Activated CD8-positive, alpha-beta T cell treated with anti-CD3 and anti-CD28 coated beads for 36 hours (primary cell): Measurements from ENCODE around the gene EMC6. TPM values are rescaled to one million over a fixed set of nuclear protein-coding genes. Genes with fewer than 3 reads are reported as not detected.

Source experiments
- ATAC-seq: fragments of 200-7000 bp; cut with Tn5 transposase; one replicate; pipeline ENCODE4 v1.10.0; 2021; ENCODE audit warnings: mild to moderate bottlenecking, moderate library complexity
- CTCF ChIA-PET: fragments of 350-600 bp; sonication (Branson Sonifier 250); formaldehyde crosslinking; loops from one replicate; lab custom pipeline; 2021; ENCODE audit warnings: antibody characterized with exemption; lab: Charles Lee
- POLR2A ChIA-PET: fragments of 350-600 bp; sonication (Branson Sonifier 250); formaldehyde crosslinking; loops from one replicate; lab custom pipeline; 2021; ENCODE audit warnings: antibody characterized with exemption; lab: Charles Lee
- DNase-seq: peaks from one replicate; pipeline ENCODE4 v3.0.0-alpha.2; 2020
- H3K27ac Mint-ChIP-seq: one replicate; pipeline ENCODE4 v1.8.0; 2021; ENCODE audit warnings: mild to moderate bottlenecking, mixed read lengths
- H3K27me3 Mint-ChIP-seq: one replicate; pipeline ENCODE4 v1.8.0; 2021; ENCODE audit warnings: mixed read lengths
- H3K36me3 Mint-ChIP-seq: one replicate; pipeline ENCODE4 v1.8.0; 2021; ENCODE audit warnings: low read depth, mixed read lengths
- H3K4me1 Mint-ChIP-seq: one replicate; pipeline ENCODE4 v1.8.0; 2021; ENCODE audit warnings: low read depth, mixed read lengths
- H3K4me3 Mint-ChIP-seq: one replicate; pipeline ENCODE4 v1.8.0; 2021; ENCODE audit warnings: mild to moderate bottlenecking, moderate library complexity, mixed read lengths
- H3K9me3 Mint-ChIP-seq: one replicate; pipeline ENCODE4 v1.8.0; 2021; ENCODE audit warnings: mixed read lengths
- intact Hi-C: fragments of 100-400 bp; cut with micrococcal nuclease; formaldehyde crosslinking; loops from one replicate; pipeline ENCODE4 v1.10.0; 2022
- total RNA-seq, 2 experiments: library from RNA; stranded (reverse); gene quantifications; one replicate each; pipeline ENCODE4 v1.2.3, GENCODE V29; 2021
- TF ChIP-seq, protein P1 (sequence below): fragments of 200-600 bp; IDR thresholded peaks from one replicate; pipeline ENCODE4 v1.8.0; 2022; ENCODE audit warnings: antibody characterized with exemption, mild to moderate bottlenecking

EMC6 gene
- total RNA-seq, 2 experiments from 2014 or later: 50.8 to 58.7 TPM

DNA sequence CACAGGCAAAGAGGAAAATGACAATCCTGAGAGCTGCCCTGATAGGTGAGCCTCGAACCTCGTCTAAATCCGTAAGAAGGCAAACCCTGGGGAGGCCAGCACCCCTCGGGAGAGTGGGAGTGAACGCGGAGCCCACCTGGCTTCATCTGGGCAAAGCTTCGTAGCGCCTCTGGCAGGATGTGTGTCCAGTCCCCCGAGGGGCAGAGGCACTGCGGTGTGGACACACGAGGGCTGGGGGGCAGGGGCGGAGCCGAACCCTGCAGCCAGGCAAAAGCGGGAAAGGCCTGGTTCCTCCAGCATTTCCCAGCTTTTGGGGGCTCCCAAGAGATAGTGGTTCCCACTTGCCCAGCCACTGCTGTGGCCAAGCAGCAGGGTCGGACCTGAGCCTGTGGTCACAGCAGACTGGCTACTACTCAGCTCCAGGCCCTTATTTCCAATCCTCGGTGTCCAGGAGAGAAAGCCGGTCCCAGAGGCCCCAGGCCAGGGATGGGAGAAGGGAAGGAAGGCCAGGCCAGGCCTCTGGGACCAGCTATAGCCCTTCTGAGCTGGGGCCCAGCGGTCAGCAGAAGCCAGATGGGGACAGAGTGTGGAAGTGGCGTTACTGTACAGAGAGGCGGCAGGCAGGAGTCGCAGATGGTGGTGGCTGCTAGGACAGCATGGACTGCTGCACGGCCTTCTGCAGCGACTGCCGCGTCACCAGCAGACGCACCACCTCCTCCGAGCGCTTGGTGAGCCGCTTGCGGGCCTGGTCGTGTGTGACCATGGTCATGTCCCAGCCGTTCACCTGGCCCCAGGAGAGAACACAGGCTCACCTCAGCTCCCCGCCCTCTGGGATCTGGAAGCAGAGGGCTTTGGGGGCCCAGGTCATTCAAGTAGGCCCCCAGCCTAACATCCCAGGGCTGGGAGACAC, 5.3 kb upstream of the EMC6 start:
- intact Hi-C loops: no loop called here
- POLR2A ChIA-PET: interaction anchor here (0.6 kb wide), 1 partner anchor 520 kb away, joined by 3 read pairs; no protein-coding TSS in a partner anchor
- H3K27ac Mint-ChIP-seq: no peak overlapping the region
- ATAC-seq (no peak), DNase-seq (no peak)
- CTCF ChIA-PET: interaction anchor here (0.6 to 2.0 kb wide), 2 partner anchors 15 to 275 kb away, joined by 3 to 5 read pairs; no protein-coding TSS in a partner anchor
- no peaks in the 10 kb centered on the region for H3K36me3 Mint-ChIP-seq
- TF ChIP-seq, protein P1, sequence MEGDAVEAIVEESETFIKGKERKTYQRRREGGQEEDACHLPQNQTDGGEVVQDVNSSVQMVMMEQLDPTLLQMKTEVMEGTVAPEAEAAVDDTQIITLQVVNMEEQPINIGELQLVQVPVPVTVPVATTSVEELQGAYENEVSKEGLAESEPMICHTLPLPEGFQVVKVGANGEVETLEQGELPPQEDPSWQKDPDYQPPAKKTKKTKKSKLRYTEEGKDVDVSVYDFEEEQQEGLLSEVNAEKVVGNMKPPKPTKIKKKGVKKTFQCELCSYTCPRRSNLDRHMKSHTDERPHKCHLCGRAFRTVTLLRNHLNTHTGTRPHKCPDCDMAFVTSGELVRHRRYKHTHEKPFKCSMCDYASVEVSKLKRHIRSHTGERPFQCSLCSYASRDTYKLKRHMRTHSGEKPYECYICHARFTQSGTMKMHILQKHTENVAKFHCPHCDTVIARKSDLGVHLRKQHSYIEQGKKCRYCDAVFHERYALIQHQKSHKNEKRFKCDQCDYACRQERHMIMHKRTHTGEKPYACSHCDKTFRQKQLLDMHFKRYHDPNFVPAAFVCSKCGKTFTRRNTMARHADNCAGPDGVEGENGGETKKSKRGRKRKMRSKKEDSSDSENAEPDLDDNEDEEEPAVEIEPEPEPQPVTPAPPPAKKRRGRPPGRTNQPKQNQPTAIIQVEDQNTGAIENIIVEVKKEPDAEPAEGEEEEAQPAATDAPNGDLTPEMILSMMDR: no peak
- H3K4me1 Mint-ChIP-seq: peaks cover 6% of the 10 kb centered on the region
- no peak overlapping the region for H3K4me3 Mint-ChIP-seq
- H3K9me3 Mint-ChIP-seq: no peaks in the 10 kb centered on the region
- H3K27me3 Mint-ChIP-seq: no peaks in the 10 kb centered on the region

DNA sequence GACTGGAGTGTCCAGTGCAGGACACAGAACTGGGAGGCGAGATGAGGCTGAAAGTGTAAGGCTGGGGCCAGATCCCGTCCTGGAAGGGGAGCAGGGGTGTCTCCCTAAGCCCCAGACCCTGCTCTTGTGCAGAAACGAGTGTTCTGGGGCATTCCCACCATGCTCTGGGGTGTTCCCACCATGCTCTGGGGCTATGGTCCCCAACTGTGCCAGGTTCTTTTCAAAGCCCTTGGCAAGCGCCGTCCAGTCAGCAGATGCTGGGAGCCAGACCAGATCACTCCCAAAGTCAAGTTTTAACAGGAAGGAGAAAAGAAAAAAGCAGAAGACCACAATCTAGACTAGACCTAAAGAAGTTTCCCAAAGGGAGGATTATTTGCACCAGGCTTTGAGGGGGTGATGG, 2.8 kb upstream of the EMC6 start:
- DNase-seq: no peak
- intact Hi-C loops: no loop called here
- POLR2A ChIA-PET: no interaction called here
- CTCF ChIA-PET: no interaction called here
- Mint-ChIP-seq H3K9me3 (no peaks in the 10 kb centered on the region), H3K4me3 (no peak overlapping the region), H3K4me1 (peaks cover 14% of the 10 kb centered on the region), H3K36me3 (peaks cover 9% of the 10 kb centered on the region), H3K27me3 (no peaks in the 10 kb centered on the region), H3K27ac (no peak overlapping the region)
- no peak for ATAC-seq
- TF ChIP-seq, protein P1: no peak

DNA sequence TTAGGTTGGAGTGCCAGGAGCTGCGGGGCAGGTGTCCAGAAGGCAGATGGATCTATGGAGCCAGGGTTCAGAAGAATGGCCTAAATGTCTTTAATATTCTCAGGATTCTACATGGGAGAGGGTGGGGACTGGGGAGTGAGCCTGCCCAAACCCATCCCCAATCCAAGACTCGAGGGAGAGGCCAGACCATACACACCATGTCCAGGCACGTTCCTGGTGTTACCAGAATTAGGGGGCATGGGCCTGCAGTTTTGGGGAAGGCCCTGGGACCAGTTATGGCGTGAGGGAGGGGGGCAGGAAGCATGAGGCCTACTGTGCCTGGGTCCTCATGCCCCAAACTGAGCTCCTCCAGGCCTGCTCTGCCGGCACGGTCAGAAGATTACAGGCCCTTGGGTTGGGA, 2.1 kb upstream of the EMC6 start:
- Mint-ChIP-seq H3K36me3 (peaks cover 9% of the 10 kb centered on the region), H3K9me3 (no peaks in the 10 kb centered on the region), H3K4me3 (no peak overlapping the region), H3K27me3 (no peaks in the 10 kb centered on the region), H3K27ac (no peak overlapping the region), H3K4me1 (peaks cover 14% of the 10 kb centered on the region)
- POLR2A ChIA-PET: interaction anchor here (0.6 to 1.9 kb wide), 6 partner anchors 9 to 57 kb away, joined by 3 to 10 read pairs (median 4); partner anchors contain the start of genes CTNS and TRPV1
- DNase-seq (no peak), ATAC-seq (no peak)
- CTCF ChIA-PET: interaction anchor here (1.0 kb wide), 1 partner anchor 162 kb away, joined by 4 read pairs; no protein-coding TSS in a partner anchor
- intact Hi-C loops: no loop called here
- TF ChIP-seq, protein P1: no peak

DNA sequence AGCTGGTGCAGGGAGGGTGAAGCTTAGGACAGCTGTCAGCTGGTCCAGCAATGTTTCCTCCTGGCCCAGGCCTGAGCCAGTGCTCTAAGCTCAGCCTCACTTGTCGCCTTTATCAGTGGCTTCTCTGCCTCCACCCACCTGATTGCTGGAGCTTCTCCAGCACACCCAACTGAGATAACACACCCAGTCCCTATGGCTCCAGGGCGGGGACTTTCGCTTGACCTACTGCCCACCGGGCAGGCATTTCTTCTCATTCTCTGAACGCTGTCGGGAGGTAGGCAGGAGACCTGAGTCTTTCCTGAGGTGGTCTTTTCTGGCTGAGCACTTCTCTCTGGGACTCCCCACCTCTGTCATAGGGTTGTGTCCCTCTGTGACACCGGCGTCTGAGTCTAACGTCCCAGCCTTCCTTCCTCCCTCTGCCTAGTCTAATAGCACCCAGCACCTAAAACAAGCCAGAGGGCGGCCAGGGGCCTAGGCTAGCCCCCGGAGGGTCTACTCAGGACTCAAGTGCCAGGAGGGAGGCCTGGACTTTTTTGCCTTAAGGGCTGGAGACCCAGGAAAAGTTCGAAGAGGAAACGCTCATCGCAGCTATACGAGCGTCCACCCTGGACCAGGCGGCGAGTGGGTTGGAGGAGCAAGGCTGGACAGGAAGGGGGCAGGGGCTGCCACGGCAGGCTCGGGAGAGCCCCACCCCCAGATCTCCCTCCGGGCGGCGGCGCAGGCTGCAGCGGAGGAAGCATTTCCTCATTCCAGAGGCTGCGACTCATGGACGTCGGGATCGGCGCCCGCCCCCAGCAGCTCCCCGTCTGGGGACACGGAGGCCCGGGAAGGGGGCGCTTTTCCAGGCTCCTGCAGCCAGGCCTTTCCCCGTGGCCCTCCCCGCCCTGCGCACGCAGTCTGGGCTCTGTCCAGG, 990 bp upstream of the EMC6 start:
- H3K9me3 Mint-ChIP-seq: no peaks in the 10 kb centered on the region
- intact Hi-C loops: no loop called here
- peak overlapping the region; percentile 98 for H3K4me3 Mint-ChIP-seq
- TF ChIP-seq, protein P1: no peak
- H3K27ac Mint-ChIP-seq: no peak overlapping the region
- ChIA-PET POLR2A (interaction anchor here (0.9 to 1.9 kb wide), 5 partner anchors 8 to 44 kb away, joined by 3 to 10 read pairs (median 4); no protein-coding TSS in a partner anchor), CTCF (interaction anchor here (1.0 to 1.3 kb wide), 3 partner anchors 39 to 619 kb away, joined by 3 to 4 read pairs (median 3); no protein-coding TSS in a partner anchor)
- H3K27me3 Mint-ChIP-seq: no peaks in the 10 kb centered on the region
- ATAC-seq: no peak
- DNase-seq: peak; percentile 9
- H3K4me1 Mint-ChIP-seq: peaks cover 16% of the 10 kb centered on the region
- peaks cover 13% of the 10 kb centered on the region for H3K36me3 Mint-ChIP-seq
